Karpas-422 (cell line): ENCODE measurements around the gene S100A12. TPM values are rescaled to one million over a fixed set of nuclear protein-coding genes. Genes with fewer than 3 reads are reported as not detected.

ENCODE experiments used
- DNase-seq: peaks from one replicate; pipeline ENCODE4 v3.0.0-alpha.2; 2015
- H2AFZ ChIP-seq: fragments of 200-600 bp; sonication (generic); 2 replicates; pipeline ENCODE4 v1.6.1; 2014; ENCODE audit warnings: antibody characterized with exemption, low read length, mixed read lengths
- H3K27ac ChIP-seq: fragments of 200-600 bp; sonication (generic); 2 replicates; pipeline ENCODE4 v1.5.1; 2014; ENCODE audit warnings: mild to moderate bottlenecking, low read length, moderate library complexity
- H3K27me3 ChIP-seq: fragments of 200-600 bp; sonication (generic); 2 replicates; pipeline ENCODE4 v1.6.1; 2014; ENCODE audit warnings: low read length, mixed read lengths
- H3K36me3 ChIP-seq: fragments of 200-600 bp; sonication (generic); 2 replicates; pipeline ENCODE4 v1.6.1; 2014; ENCODE audit warnings: low read length, mixed read lengths; ENCODE audit not compliant: insufficient read depth
- H3K4me1 ChIP-seq: fragments of 200-600 bp; sonication (generic); 2 replicates; pipeline ENCODE4 v1.6.1; 2014; ENCODE audit warnings: mild to moderate bottlenecking, low read length, mixed read lengths
- H3K4me2 ChIP-seq: fragments of 200-600 bp; sonication (generic); 2 replicates; pipeline ENCODE4 v1.6.1; 2014; ENCODE audit warnings: low read length, low read depth, mild to moderate bottlenecking; ENCODE audit not compliant: poor library complexity, severe bottlenecking
- H3K4me3 ChIP-seq: fragments of 200-600 bp; sonication (generic); 2 replicates; pipeline ENCODE4 v1.5.1; 2014; ENCODE audit warnings: mild to moderate bottlenecking, antibody characterized with exemption, low read length, mixed read lengths
- H3K79me2 ChIP-seq: fragments of 200-600 bp; sonication (generic); 2 replicates; pipeline ENCODE4 v1.6.1; 2014; ENCODE audit warnings: mild to moderate bottlenecking, low read length, mixed read lengths
- H3K9ac ChIP-seq: fragments of 200-600 bp; sonication (generic); 2 replicates; pipeline ENCODE4 v1.6.0; 2014; ENCODE audit warnings: low read length
- H3K9me2 ChIP-seq: fragments of 200-600 bp; sonication (generic), shearing (Covaris generic); replicated peaks from 2 replicates; pipeline ENCODE4 v1.6.0; 2014; ENCODE audit warnings: mild to moderate bottlenecking, low read length, moderate library complexity; ENCODE audit not compliant: insufficient read depth
- H3K9me3 ChIP-seq: fragments of 300-700, 200-600 bp; sonication (generic); 2 replicates; pipeline ENCODE4 v1.6.1; 2014; ENCODE audit warnings: low read length, mixed read lengths
- H4K20me1 ChIP-seq: fragments of 200-600 bp; sonication (generic); 2 replicates; pipeline ENCODE4 v1.6.1; 2014; ENCODE audit warnings: mild to moderate bottlenecking, antibody characterized with exemption, low read length, low read depth; ENCODE audit not compliant: insufficient read depth
- total RNA-seq: library from RNA; depleted of rRNA; stranded (reverse); fragments of >200 nt; shearing (Covaris generic); gene quantifications from 2 replicates; pipeline ENCODE4 v1.2.3, GENCODE V29; 2014; ENCODE audit warnings: low replicate concordance

S100A12 gene
- total RNA-seq, 1 experiment from 2014 or later, result not detected

- peak; percentile 88 for DNase-seq
- Histone ChIP-seq H3K4me1 (no peaks in the 10 kb centered on the region), H4K20me1 (no peaks in the 10 kb centered on the region; the same call in 1 of the 2 replicates), H3K27me3 (no peaks in the 10 kb centered on the region), H3K9me3 (no peaks in the 10 kb centered on the region), H3K27ac (no peak overlapping the region), H3K9ac (no peak overlapping the region), H3K9me2 (no peaks in the 10 kb centered on the region), H3K79me2 (no peaks in the 10 kb centered on the region), H3K36me3 (no peaks in the 10 kb centered on the region), H3K4me2 (no peak overlapping the region), H3K4me3 (no peak overlapping the region), H2AFZ (no peak overlapping the region)
Observed at GRCh38 chr1:153355445-153356071, 19.9 kb downstream of the S100A12 start.

DNA sequence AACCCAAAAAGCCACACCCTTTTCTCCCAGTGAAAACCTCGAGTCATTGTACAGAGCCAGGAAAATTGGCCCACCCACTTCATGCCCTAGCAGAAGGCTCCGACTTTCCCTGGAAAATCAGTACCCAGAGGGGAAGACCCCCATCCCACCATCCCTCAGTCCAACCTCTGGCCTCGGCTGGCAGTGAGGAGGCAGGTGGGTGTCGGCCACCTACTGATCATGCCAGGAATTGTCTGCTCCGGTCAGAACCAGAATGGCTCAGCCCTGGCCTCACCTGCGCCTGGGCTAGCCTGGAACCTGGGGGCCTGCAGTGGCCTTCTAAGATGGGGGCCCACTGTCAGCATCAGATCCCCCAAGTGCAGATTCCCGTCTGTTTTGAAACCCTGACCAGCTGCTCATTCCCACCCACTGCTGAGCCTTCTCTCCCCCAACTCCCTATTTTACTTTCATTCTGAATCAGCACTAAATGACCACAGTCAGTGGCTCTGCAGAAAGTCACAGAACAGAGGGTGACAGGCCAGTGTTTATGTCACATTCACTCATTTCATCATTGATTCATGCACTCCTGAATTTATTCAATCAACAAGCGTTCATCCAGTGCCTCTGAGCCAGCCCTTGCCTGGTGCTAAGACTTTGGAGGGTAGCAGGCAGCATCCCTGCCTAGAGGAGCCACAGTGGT, 20.8 kb downstream of the S100A12 start:
- Histone ChIP-seq H4K20me1 (no peaks in the 10 kb centered on the region; the same call in 1 of the 2 replicates), H3K79me2 (no peaks in the 10 kb centered on the region), H3K9me3 (no peaks in the 10 kb centered on the region), H3K4me3 (no peak overlapping the region), H3K27me3 (no peaks in the 10 kb centered on the region), H2AFZ (no peak overlapping the region), H3K9ac (no peak overlapping the region), H3K9me2 (no peaks in the 10 kb centered on the region), H3K27ac (no peak overlapping the region), H3K4me2 (no peak overlapping the region), H3K4me1 (no peaks in the 10 kb centered on the region), H3K36me3 (no peaks in the 10 kb centered on the region)
- DNase-seq, result no peak

GRCh38 chr1:153353226-153353947, 22.0 kb downstream of the S100A12 start:
- Histone ChIP-seq H3K27ac (no peak overlapping the region), H3K36me3 (no peaks in the 10 kb centered on the region), H3K4me3 (no peak overlapping the region), H3K9me3 (no peaks in the 10 kb centered on the region), H3K79me2 (no peaks in the 10 kb centered on the region), H3K27me3 (no peaks in the 10 kb centered on the region), H3K4me1 (no peaks in the 10 kb centered on the region), H3K9me2 (no peaks in the 10 kb centered on the region), H4K20me1 (no peaks in the 10 kb centered on the region; the same call in 1 of the 2 replicates), H2AFZ (no peak overlapping the region), H3K9ac (no peak overlapping the region), H3K4me2 (no peak overlapping the region)
- peak; percentile 53 for DNase-seq

DNA sequence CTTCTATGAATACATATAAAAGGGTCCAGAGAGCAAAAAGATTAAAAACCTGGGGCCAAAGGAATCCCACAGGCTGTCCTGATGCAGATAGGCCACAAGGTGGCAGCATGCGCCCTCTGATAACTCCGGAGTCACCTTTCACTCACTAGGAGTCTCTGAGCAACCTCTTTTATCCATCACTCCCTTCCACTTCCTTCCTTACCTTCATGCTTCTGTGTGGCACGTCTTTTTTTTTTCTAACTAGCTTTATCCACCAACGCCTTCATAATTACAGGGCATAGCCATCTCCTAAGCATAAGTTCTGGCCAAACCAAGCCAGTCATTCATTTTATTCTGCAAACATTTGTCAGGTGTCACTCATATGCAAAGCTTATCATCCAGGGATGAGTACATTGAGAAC, 22.9 kb downstream of the S100A12 start:
- DNase-seq, result peak; percentile 85
- Histone ChIP-seq H3K27ac (no peak overlapping the region), H2AFZ (no peak overlapping the region), H4K20me1 (no peaks in the 10 kb centered on the region; the same call in 1 of the 2 replicates), H3K9me3 (no peaks in the 10 kb centered on the region), H3K79me2 (no peaks in the 10 kb centered on the region), H3K9ac (no peak overlapping the region), H3K9me2 (no peaks in the 10 kb centered on the region), H3K4me1 (no peaks in the 10 kb centered on the region), H3K36me3 (no peaks in the 10 kb centered on the region), H3K27me3 (no peaks in the 10 kb centered on the region), H3K4me2 (no peak overlapping the region), H3K4me3 (no peak overlapping the region)

GRCh38 chr1:153350321-153350957, 25.0 kb downstream of the S100A12 start:
- Histone ChIP-seq H3K4me1 (peaks cover 2% of the 10 kb centered on the region; the same call in 1 of the 2 replicates), H4K20me1 (no peaks in the 10 kb centered on the region; the same call in 1 of the 2 replicates), H2AFZ (no peak overlapping the region), H3K9me2 (no peaks in the 10 kb centered on the region), H3K9ac (no peak overlapping the region), H3K36me3 (no peaks in the 10 kb centered on the region), H3K4me2 (no peak overlapping the region), H3K4me3 (no peak overlapping the region), H3K9me3 (no peaks in the 10 kb centered on the region), H3K79me2 (no peaks in the 10 kb centered on the region), H3K27me3 (no peaks in the 10 kb centered on the region), H3K27ac (no peak overlapping the region)
- no peak for DNase-seq

GRCh38 chr1:153349363-153350320, 25.8 kb downstream of the S100A12 start:
- Histone ChIP-seq H3K36me3 (no peaks in the 10 kb centered on the region), H3K27me3 (no peaks in the 10 kb centered on the region), H3K9ac (no peak overlapping the region), H2AFZ (no peak overlapping the region), H3K4me3 (no peak overlapping the region), H3K4me2 (no peak overlapping the region), H3K79me2 (no peaks in the 10 kb centered on the region), H3K4me1 (peaks cover 2% of the 10 kb centered on the region; the same call in 1 of the 2 replicates), H3K9me3 (no peaks in the 10 kb centered on the region), H3K9me2 (no peaks in the 10 kb centered on the region), H4K20me1 (no peaks in the 10 kb centered on the region; the same call in 1 of the 2 replicates), H3K27ac (no peak overlapping the region)
- DNase-seq, result peak; percentile 43

DNA sequence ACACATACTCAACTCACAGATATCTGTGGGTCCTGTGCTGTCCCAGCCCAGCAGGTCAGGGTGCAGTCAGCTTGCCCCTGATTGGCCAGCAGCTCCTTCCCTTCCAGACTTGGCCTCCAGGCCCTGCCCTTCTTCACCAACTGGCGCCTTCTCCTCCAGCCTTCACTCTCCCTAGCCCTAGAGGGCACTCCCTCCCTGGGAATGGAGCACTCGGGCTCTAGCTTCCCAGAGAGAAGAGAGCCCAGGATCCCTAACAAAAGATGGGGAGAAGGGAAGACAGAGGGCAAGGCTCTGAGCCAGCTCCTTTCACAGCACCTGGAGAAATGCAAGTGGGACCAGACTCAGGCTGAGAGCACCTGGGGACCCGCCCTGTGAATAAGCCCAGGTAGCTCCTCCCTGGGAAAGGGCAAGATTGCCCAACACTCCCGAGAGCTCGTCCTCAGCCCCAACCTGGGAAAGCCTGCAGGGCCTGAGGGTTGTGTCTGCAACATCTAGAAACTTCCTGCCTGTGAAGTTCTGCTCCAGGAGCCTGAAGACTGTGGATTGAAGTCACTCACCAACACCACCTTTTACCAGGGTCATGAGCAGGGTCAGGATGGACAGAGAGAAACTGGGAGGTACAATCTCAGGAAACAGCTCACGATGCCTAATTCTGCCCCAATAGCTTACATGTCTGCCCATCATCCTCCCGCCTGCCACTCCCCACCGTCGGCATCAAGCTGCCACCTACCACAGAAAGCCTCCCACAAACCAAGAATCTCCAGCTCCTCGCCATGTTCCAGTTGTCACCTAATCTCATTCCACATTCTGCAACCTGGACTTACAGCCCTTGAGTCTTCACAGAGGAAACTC, 26.7 kb downstream of the S100A12 start, which contains the start of gene PGLYRP4:
PGLYRP4 (minus strand) TSS at position 331 of the 852 bp plus-strand sequence. CDS start 909 bp downstream, outside the sequence.
- H2AFZ ChIP-seq, result no peak within 1 kb of the TSS
- H3K4me2 ChIP-seq, result no peak within 1 kb of the TSS
- H3K9ac ChIP-seq, result no peak within 1 kb of the TSS
- no peaks in the 10 kb centered on the region for H3K27me3 ChIP-seq
- H3K79me2 ChIP-seq, result no peaks in the 10 kb centered on the region
- no peaks in the 10 kb centered on the region; the same call in 1 of the 2 replicates for H4K20me1 ChIP-seq
- DNase-seq, result no peak
- H3K9me2 ChIP-seq, result no peaks in the 10 kb centered on the region
- H3K27ac ChIP-seq, result no peak within 1 kb of the TSS
- H3K36me3 ChIP-seq, result no peaks in the 10 kb centered on the region
- H3K4me3 ChIP-seq, result no peak within 1 kb of the TSS
- H3K4me1 ChIP-seq, result peaks cover 2% of the 10 kb centered on the region; the same call in 1 of the 2 replicates
- no peaks in the 10 kb centered on the region for H3K9me3 ChIP-seq
